Gastrocnemius medialis (tissue), 4 donors: ENCODE results near the gene SCN5A. TPM values are rescaled to one million over a fixed set of nuclear protein-coding genes. Genes with fewer than 3 reads are reported as not detected.

Experiments used
- ATAC-seq, 2 donors: fragments of 150-250 bp; one replicate each; pipeline ENCODE4 v1.9.1; 2016
- DNase-seq, 2 donors: peaks; one replicate each; pipeline ENCODE4 v3.0.0-alpha.2; 2019
- H3K27ac ChIP-seq, 4 donors: fragments of 200-600 bp; sonication (generic); 1 replicate in 1 of 4; 2 replicates in 3 of 4; pipeline ENCODE4 v1.5.1; 2016 to 2018; ENCODE audit warnings: mild to moderate bottlenecking in 2 of 4, moderate library complexity in 1 of 4
- H3K27me3 ChIP-seq, 3 donors: fragments of 200-600 bp; sonication (generic) in 2 of 3; 1 replicate in 1 of 3; 2 replicates in 2 of 3; pipeline versions ENCODE4 v1.5.1 to v1.6.0; 2016 to 2019; ENCODE audit warnings: mild to moderate bottlenecking in 1 of 3, moderate library complexity in 1 of 3
- H3K36me3 ChIP-seq, 2 donors: fragments of 200-600 bp; sonication (generic) in 1 of 2; one replicate each; pipeline ENCODE4 v1.5.1; 2017 to 2018
- H3K4me1 ChIP-seq, 2 donors: fragments of 200-600 bp; sonication (generic) in 1 of 2; one replicate each; pipeline ENCODE4 v1.5.1; 2016 to 2017; ENCODE audit warnings: mild to moderate bottlenecking in 2 of 2
- H3K4me3 ChIP-seq, 4 donors: fragments of 200-600 bp; sonication (generic) in 3 of 4; 1 replicate in 1 of 4; 2 replicates in 3 of 4; pipeline ENCODE4 v1.5.1; 2016 to 2019; ENCODE audit warnings: mild to moderate bottlenecking in 2 of 4
- H3K9me3 ChIP-seq, 3 donors: fragments of 200-600 bp; sonication (generic) in 2 of 3; 1 replicate in 1 of 3; 2 replicates in 2 of 3; pipeline ENCODE4 v1.5.1; 2016 to 2019
- POLR2A ChIP-seq, 2 donors: fragments of 450-650 bp; IDR thresholded peaks; one replicate each; pipeline ENCODE4 v1.6.1; 2017; ENCODE audit warnings: antibody characterized with exemption in 2 of 2, mild to moderate bottlenecking in 2 of 2, moderate library complexity in 2 of 2
- in situ Hi-C, 4 donors: fragments of 200-750 bp; cut with MboI; loops; one replicate each; pipeline versions ENCODE4 v1.15.0 to v1.8.0; 2017; ENCODE audit warnings: low sequenced_read_pairs in 4 of 4
- intact Hi-C: fragments of 100-400 bp; cut with DNase I; formaldehyde crosslinking; loops from one replicate; pipeline ENCODE4 v1.15.1; 2023; ENCODE audit warnings: low total_unique reads
- total RNA-seq, 4 donors: library from RNA; depleted of rRNA; stranded (reverse); fragments of >200 nt; gene quantifications; one replicate each; pipeline versions ENCODE4 v1.1.0 to v1.2.3, GENCODE V29; 2016
- TF ChIP-seq, protein P1 (sequence below), 5 experiments: fragments of 450-650 bp in 3 of 5; fragments of 200-600 bp in 2 of 5; sonication (generic) in 2 of 5; IDR thresholded peaks in 4 of 5; conservative IDR thresholded peaks in 1 of 5; 1 replicate in 4 of 5; 2 replicates in 1 of 5; pipeline ENCODE4 v1.5.1; 2016 to 2019; ENCODE audit warnings: antibody characterized with exemption in 5 of 5, mild to moderate bottlenecking in 3 of 5, moderate library complexity in 3 of 5

Gene SCN5A
- total RNA-seq, 4 donors from 2014 or later, result 0.05 to 4.3 (median 2.8) TPM; not detected in 1

DNA sequence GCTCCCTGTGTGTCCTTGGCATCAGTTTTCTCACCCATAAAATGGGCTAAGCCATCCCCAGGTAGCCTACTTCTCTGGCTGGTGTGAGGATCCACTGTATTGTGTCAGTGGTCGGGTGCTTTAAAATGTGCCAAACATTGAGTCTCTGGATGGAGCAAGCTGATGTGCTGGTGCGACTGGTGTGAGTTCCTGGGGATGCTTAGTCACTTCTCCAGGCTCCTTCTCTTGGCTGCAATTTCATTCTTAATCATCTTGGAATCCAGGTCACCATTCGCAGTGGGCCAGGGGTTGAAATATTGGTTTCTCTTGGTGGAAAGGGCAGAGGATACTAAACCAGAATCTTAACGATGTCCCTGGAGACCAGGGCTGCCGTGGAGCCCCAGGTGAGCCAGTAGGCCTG is 29.3 kb downstream of the SCN5A start:
- DNase-seq (no peak), ATAC-seq (no peak)
- Histone ChIP-seq H3K9me3 (no peaks in the 10 kb centered on the region), H3K36me3 (no peaks in the 10 kb centered on the region), H3K4me3 (no peak overlapping the region), H3K27me3 (no peaks in the 10 kb centered on the region), H3K4me1 (no peaks in the 10 kb centered on the region), H3K27ac (no peak overlapping the region)
- intact Hi-C loops (no loop called here), in situ Hi-C loops (no loop called here)
- no peak for TF ChIP-seq POLR2A (IDR thresholded peaks at IDR 0.05)
- TF ChIP-seq, protein P1, sequence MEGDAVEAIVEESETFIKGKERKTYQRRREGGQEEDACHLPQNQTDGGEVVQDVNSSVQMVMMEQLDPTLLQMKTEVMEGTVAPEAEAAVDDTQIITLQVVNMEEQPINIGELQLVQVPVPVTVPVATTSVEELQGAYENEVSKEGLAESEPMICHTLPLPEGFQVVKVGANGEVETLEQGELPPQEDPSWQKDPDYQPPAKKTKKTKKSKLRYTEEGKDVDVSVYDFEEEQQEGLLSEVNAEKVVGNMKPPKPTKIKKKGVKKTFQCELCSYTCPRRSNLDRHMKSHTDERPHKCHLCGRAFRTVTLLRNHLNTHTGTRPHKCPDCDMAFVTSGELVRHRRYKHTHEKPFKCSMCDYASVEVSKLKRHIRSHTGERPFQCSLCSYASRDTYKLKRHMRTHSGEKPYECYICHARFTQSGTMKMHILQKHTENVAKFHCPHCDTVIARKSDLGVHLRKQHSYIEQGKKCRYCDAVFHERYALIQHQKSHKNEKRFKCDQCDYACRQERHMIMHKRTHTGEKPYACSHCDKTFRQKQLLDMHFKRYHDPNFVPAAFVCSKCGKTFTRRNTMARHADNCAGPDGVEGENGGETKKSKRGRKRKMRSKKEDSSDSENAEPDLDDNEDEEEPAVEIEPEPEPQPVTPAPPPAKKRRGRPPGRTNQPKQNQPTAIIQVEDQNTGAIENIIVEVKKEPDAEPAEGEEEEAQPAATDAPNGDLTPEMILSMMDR (IDR thresholded peaks at IDR 0.05 in 4 of 5, conservative IDR thresholded peaks at IDR 0.05 in 1 of 5), result no peak

DNA sequence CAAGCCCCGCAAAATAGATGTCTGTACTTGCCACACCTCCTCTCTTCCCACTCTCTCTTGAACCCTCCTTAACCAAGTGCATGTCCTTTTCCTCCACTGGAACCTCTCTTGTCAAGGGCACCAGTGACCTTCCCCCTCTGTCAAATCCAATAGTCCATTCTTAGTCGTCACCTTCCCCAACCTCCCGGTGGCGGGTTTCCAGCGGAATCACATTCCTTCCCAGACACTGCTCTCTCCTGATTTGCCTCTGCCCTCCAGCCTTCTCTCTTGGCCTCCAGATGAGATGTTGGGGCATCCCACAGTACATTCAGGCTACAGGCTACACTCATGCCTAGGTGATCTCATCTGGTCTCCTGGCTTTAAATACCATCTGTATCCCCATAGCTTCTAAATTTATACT is 31.1 kb downstream of the SCN5A start:
- Histone ChIP-seq H3K9me3 (no peaks in the 10 kb centered on the region), H3K27ac (no peak overlapping the region), H3K27me3 (no peaks in the 10 kb centered on the region), H3K4me3 (no peak overlapping the region), H3K36me3 (no peaks in the 10 kb centered on the region), H3K4me1 (no peaks in the 10 kb centered on the region)
- no peak for ATAC-seq
- no peak for TF ChIP-seq POLR2A (IDR thresholded peaks at IDR 0.05)
- TF ChIP-seq, protein P1 (IDR thresholded peaks at IDR 0.05 in 4 of 5, conservative IDR thresholded peaks at IDR 0.05 in 1 of 5), result no peak
- in situ Hi-C loops (no loop called here), intact Hi-C loops (no loop called here)
- no peak for DNase-seq

DNA sequence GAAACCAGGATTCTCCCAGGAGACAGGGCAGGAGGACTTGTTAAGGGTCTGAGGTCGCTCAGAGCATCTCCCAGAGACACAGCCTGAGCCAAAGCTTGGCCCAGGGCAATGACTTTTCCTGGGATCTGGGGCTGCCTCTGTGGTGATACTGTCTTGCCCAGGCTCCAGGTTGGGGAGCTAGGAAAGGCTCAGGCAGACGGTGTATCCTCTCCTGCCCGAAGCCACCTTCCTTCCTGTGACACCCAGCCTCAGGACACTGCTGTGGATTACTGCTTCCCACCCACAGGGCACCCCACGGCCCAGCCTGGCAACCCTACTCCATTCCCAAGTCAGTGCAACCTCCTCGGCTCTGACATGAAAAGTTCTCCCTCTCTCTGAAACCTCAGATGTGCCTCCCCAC is 31.9 kb downstream of the SCN5A start:
- in situ Hi-C loops, result no loop called here
- intact Hi-C loops, result no loop called here
- H3K9me3 ChIP-seq, result no peaks in the 10 kb centered on the region
- TF ChIP-seq, protein P1 (IDR thresholded peaks at IDR 0.05 in 4 of 5, conservative IDR thresholded peaks at IDR 0.05 in 1 of 5), result no peak
- TF ChIP-seq POLR2A (IDR thresholded peaks at IDR 0.05), result no peak
- H3K27ac ChIP-seq, result no peak overlapping the region
- H3K27me3 ChIP-seq, result no peaks in the 10 kb centered on the region
- DNase-seq (no peak), ATAC-seq (no peak)
- H3K4me3 ChIP-seq, result no peak overlapping the region
- no peaks in the 10 kb centered on the region for H3K36me3 ChIP-seq
- H3K4me1 ChIP-seq, result no peaks in the 10 kb centered on the region

DNA sequence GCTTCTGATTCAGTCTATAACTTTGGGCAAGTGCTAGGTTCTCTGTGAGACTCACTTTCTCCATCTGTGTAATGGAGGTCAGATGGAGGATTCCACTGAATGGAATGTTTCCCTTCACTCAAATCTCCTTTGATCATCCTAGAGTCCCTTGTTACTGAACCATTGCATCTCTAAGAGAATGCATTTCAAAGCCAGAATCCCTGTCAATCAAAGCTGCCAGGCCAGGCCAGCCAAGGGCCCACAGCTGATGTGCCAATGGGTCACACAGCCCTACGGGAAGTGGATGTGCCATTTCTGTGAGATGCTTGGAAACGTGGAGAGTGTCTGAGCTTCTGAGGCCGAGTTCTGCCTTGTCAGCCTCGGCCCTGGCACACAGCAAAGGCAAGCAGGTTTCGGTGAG is 32.4 kb downstream of the SCN5A start:
- Histone ChIP-seq H3K4me1 (no peaks in the 10 kb centered on the region), H3K9me3 (no peaks in the 10 kb centered on the region), H3K27me3 (no peaks in the 10 kb centered on the region), H3K36me3 (no peaks in the 10 kb centered on the region), H3K4me3 (no peak overlapping the region), H3K27ac (no peak overlapping the region)
- DNase-seq, result no peak
- in situ Hi-C loops (no loop called here), intact Hi-C loops (no loop called here)
- TF ChIP-seq, protein P1 (IDR thresholded peaks at IDR 0.05 in 4 of 5, conservative IDR thresholded peaks at IDR 0.05 in 1 of 5), result no peak
- TF ChIP-seq POLR2A (IDR thresholded peaks at IDR 0.05), result no peak
- ATAC-seq, result no peak

DNA sequence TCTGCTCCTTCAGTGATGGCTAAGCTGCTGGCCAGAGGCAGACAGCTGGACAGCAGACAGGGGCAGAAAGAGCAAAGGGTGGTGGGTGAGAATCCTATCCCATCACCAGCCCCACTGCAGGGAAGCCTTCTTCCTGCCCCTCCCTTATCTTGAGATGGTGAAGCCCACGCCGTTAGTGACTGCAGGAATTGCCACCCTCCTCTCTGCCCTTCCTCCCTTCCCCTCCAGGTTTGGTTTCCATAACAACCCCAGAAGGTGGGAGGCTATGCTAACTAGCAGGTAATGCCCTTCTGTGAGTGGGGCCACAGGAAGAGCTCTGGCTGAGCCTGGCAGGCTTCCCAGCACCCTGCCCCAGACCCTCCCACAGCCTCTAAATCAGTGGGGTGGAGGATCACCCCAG is 32.8 kb downstream of the SCN5A start:
- H3K4me1 ChIP-seq, result no peaks in the 10 kb centered on the region
- H3K9me3 ChIP-seq, result no peaks in the 10 kb centered on the region

More for the DNA sequence above, 32.8 kb downstream of the SCN5A start:
- in situ Hi-C loops (no loop called here), intact Hi-C loops (no loop called here)
- ATAC-seq, result no peak
- H3K4me3 ChIP-seq, result no peak overlapping the region
- no peak for TF ChIP-seq POLR2A (IDR thresholded peaks at IDR 0.05)
- TF ChIP-seq, protein P1 (IDR thresholded peaks at IDR 0.05 in 4 of 5, conservative IDR thresholded peaks at IDR 0.05 in 1 of 5), result no peak
- no peaks in the 10 kb centered on the region for H3K36me3 ChIP-seq
- no peaks in the 10 kb centered on the region for H3K27me3 ChIP-seq
- no peak overlapping the region for H3K27ac ChIP-seq
- DNase-seq, result no peak
